CD14-positive monocyte (primary cell): ENCODE data around the gene KAZN. TPM values are rescaled to one million over a fixed set of nuclear protein-coding genes. Genes with fewer than 3 reads are reported as not detected.

ENCODE experiments used
- DNase-seq, 3 donors: peaks; one replicate each; pipeline ENCODE4 v3.0.0-alpha.2; 2011 to 2022
- H2AFZ ChIP-seq: 2 replicates; pipeline ENCODE4 v1.6.0; 2012; ENCODE audit warnings: mild to moderate bottlenecking, low read depth, low read length, inconsistent platforms; ENCODE audit not compliant: insufficient read depth, poor library complexity, severe bottlenecking
- H3K27ac ChIP-seq, 2 donors: 1 replicate in 1 of 2; 2 replicates in 1 of 2; pipeline ENCODE4 v1.5.1; 2012 to 2013; ENCODE audit warnings: low read length in 2 of 2, control low read depth in 1 of 2, inconsistent platforms in 1 of 2, low read depth in 1 of 2, mild to moderate bottlenecking in 1 of 2
- H3K27me3 ChIP-seq, 2 donors: one replicate each; pipeline versions ENCODE4 v1.6.0 to v1.6.1; 2011 to 2013; ENCODE audit warnings: low read length in 2 of 2; ENCODE audit not compliant: control insufficient read depth in 2 of 2, insufficient read depth in 2 of 2
- H3K36me3 ChIP-seq, 2 donors: replicated peaks in 1 of 2; 1 replicate in 1 of 2; 2 replicates in 1 of 2; pipeline versions ENCODE4 v1.5.1 to v1.6.1; 2012 to 2013; ENCODE audit warnings: low read length in 2 of 2, control low read depth in 1 of 2, inconsistent platforms in 1 of 2, mild to moderate bottlenecking in 1 of 2; ENCODE audit not compliant: insufficient read depth in 2 of 2, control insufficient read depth in 1 of 2
- H3K4me1 ChIP-seq, 2 donors: 1 replicate in 1 of 2; 2 replicates in 1 of 2; pipeline versions ENCODE4 v1.5.1 to v1.6.1; 2012 to 2013; ENCODE audit warnings: low read length in 2 of 2, control low read depth in 1 of 2, inconsistent platforms in 1 of 2, mild to moderate bottlenecking in 1 of 2, moderate library complexity in 1 of 2; ENCODE audit not compliant: insufficient read depth in 2 of 2, control insufficient read depth in 1 of 2
- H3K4me2 ChIP-seq: replicated peaks from 2 replicates; pipeline ENCODE3; 2012; ENCODE audit warnings: low read length, moderate library complexity, mild to moderate bottlenecking; ENCODE audit not compliant: poor library complexity, severe bottlenecking; ENCODE audit errors: extremely low read depth
- H3K4me3 ChIP-seq, 3 experiments: fragments of 200-600 bp in 1 of 3; sonication (generic) in 1 of 3; replicated peaks in 1 of 3; 1 replicate in 2 of 3; 2 replicates in 1 of 3; pipeline ENCODE4 v1.5.1; 2011 to 2013; ENCODE audit warnings: low read length in 3 of 3, mild to moderate bottlenecking in 3 of 3, control low read depth in 2 of 3, low read depth in 2 of 3, inconsistent platforms in 1 of 3, moderate library complexity in 1 of 3
- H3K79me2 ChIP-seq: 2 replicates; pipeline ENCODE4 v1.6.0; 2012; ENCODE audit warnings: mild to moderate bottlenecking, control low read depth, inconsistent platforms, low read length, moderate library complexity; ENCODE audit not compliant: insufficient read depth
- H3K9ac ChIP-seq: 2 replicates; pipeline ENCODE4 v1.6.0; 2017; ENCODE audit warnings: low read length, mild to moderate bottlenecking; ENCODE audit not compliant: insufficient read depth, poor library complexity, severe bottlenecking
- H3K9me3 ChIP-seq, 2 donors: replicated peaks in 1 of 2; 1 replicate in 1 of 2; 2 replicates in 1 of 2; pipeline versions ENCODE4 v1.5.1 to v1.6.1; 2012 to 2013; ENCODE audit warnings: low read length in 2 of 2, control low read depth in 1 of 2; ENCODE audit not compliant: control insufficient read depth in 1 of 2, insufficient read depth in 1 of 2
- H4K20me1 ChIP-seq: 2 replicates; pipeline ENCODE4 v1.6.0; 2012; ENCODE audit warnings: mild to moderate bottlenecking, low read length, control low read depth, moderate library complexity; ENCODE audit not compliant: insufficient read depth
- H3K27ac Mint-ChIP-seq, 7 donors: one replicate each; pipeline ENCODE4 v1.8.0; 2020; ENCODE audit warnings: mild to moderate bottlenecking in 7 of 7, mixed read lengths in 7 of 7, moderate library complexity in 6 of 7, inconsistent platforms in 2 of 7
- H3K27me3 Mint-ChIP-seq, 3 donors: one replicate each; pipeline ENCODE4 v1.8.0; 2021 to 2022; ENCODE audit warnings: low read depth in 3 of 3, mild to moderate bottlenecking in 3 of 3, mixed read lengths in 3 of 3, moderate library complexity in 3 of 3, inconsistent platforms in 1 of 3
- H3K36me3 Mint-ChIP-seq, 2 donors: one replicate each; pipeline ENCODE4 v1.8.0; 2020; ENCODE audit warnings: mixed read lengths in 2 of 2, inconsistent platforms in 1 of 2, mild to moderate bottlenecking in 1 of 2
- H3K4me1 Mint-ChIP-seq: one replicate; pipeline ENCODE4 v1.8.0; 2020; ENCODE audit warnings: mild to moderate bottlenecking, mixed read lengths
- H3K4me3 Mint-ChIP-seq, 2 donors: one replicate each; pipeline ENCODE4 v1.8.0; 2020; ENCODE audit warnings: mild to moderate bottlenecking in 2 of 2, mixed read lengths in 2 of 2, moderate library complexity in 1 of 2
- H3K9me3 Mint-ChIP-seq, 7 donors: one replicate each; pipeline ENCODE4 v1.8.0; 2020 to 2022; ENCODE audit warnings: mixed read lengths in 7 of 7, mild to moderate bottlenecking in 6 of 7, moderate library complexity in 6 of 7, inconsistent platforms in 2 of 7
- WGBS: methylation state at CpG from one replicate; pipeline ENCODE4 v1.1.5; 2013; ENCODE audit warnings: missing lambda C conversion rate; ENCODE audit not compliant: insufficient coverage; 5-methylcytosine and 5-hydroxymethylcytosine counted together
- intact Hi-C, 2 donors: fragments of 100-400 bp; cut with micrococcal nuclease; formaldehyde crosslinking; loops; one replicate each; pipeline versions ENCODE4 v1.15.0 to v1.15.1; 2023
- polyA plus RNA-seq, 3 donors: library from polyadenylated mRNA; depleted of rRNA in 1 of 3; unstranded in 2 of 3; stranded (reverse) in 1 of 3; fragments of 300-500 nt in 2 of 3; fragments of >200 nt in 1 of 3; fragmentation: Illumina TruSeq in 2 of 3; gene quantifications; 1 replicate in 2 of 3; 2 replicates in 1 of 3; pipeline ENCODE4 v1.2.3, GENCODE V29; 2012 to 2021
- TF ChIP-seq, protein P1 (sequence below): fragments of 200-600 bp; IDR thresholded peaks from one replicate; pipeline ENCODE4 v1.8.0; 2022; ENCODE audit warnings: antibody characterized with exemption, mild to moderate bottlenecking

Gene KAZN
- polyA plus RNA-seq, 3 donors = not detected

DNA sequence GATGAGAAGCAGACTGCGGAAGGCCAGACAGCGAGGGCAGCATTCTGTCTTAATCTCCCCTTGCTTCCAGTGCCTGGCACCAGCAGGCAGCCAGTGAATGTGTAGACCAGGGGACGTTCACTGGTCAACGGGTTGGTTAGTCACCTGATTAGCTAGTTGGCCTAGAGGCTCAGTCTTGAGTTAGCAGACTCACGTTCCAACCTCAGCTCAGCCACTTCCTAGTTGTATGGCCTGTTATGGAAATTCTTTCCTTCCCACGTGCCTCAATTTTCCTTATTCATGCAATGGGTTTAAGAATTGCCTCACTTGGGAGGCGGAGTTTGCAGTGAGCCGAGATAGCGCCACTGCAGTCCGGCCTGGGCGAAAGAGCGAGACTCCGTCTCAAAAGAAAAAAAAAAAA, 305.4 kb downstream of the KAZN start:
- DNase-seq = no peak
- TF ChIP-seq, protein P1, sequence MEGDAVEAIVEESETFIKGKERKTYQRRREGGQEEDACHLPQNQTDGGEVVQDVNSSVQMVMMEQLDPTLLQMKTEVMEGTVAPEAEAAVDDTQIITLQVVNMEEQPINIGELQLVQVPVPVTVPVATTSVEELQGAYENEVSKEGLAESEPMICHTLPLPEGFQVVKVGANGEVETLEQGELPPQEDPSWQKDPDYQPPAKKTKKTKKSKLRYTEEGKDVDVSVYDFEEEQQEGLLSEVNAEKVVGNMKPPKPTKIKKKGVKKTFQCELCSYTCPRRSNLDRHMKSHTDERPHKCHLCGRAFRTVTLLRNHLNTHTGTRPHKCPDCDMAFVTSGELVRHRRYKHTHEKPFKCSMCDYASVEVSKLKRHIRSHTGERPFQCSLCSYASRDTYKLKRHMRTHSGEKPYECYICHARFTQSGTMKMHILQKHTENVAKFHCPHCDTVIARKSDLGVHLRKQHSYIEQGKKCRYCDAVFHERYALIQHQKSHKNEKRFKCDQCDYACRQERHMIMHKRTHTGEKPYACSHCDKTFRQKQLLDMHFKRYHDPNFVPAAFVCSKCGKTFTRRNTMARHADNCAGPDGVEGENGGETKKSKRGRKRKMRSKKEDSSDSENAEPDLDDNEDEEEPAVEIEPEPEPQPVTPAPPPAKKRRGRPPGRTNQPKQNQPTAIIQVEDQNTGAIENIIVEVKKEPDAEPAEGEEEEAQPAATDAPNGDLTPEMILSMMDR = no peak
- Mint-ChIP-seq H3K36me3 (no peaks in the 10 kb centered on the region), H3K27ac (peak overlapping the region in 1 of 7 donors; percentile 38), H3K9me3 (peaks cover 0 to 2% (median 0%) of the 10 kb centered on the region in 7 donors), H3K27me3 (peaks cover 4 to 10% (median 7%) of the 10 kb centered on the region in 3 donors), H3K4me3 (no peak overlapping the region), H3K4me1 (no peaks in the 10 kb centered on the region)
- Histone ChIP-seq H3K4me2 (no peak overlapping the region), H3K9ac (no peak overlapping the region), H2AFZ (no peak overlapping the region), H4K20me1 (no peaks in the 10 kb centered on the region), H3K36me3 (no peaks in the 10 kb centered on the region), H3K4me3 (no peak overlapping the region), H3K4me1 (no peaks in the 10 kb centered on the region), H3K27ac (no peak overlapping the region), H3K9me3 (no peaks in the 10 kb centered on the region), H3K27me3 (no peaks in the 10 kb centered on the region), H3K79me2 (no peaks in the 10 kb centered on the region)
- intact Hi-C loops = no loop called here
- WGBS = 93% methylated on average over 5 of the region's 13 CpGs

DNA sequence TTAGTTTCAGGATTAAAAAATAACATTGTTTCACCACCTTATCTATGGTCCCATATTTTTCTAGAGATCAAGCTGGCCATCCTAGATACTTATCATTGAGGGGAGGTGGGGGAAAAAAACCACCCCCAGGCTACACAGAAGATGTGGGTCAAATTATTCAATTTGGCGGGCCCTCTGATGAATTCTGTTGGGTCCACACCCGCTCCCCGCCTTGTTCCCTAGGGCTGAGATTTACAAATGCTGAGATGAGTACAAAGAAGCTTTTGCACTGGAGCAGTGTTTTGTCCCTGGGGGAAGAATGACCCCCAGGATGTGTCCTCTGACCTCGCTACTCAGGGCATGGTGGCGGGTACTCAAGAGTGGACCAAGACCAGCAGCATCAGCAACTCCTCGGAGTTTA, 308.2 kb downstream of the KAZN start:
- H3K27ac ChIP-seq = no peak overlapping the region
- H2AFZ ChIP-seq = no peak overlapping the region
- H3K4me2 ChIP-seq = no peak overlapping the region
- H3K4me1 ChIP-seq = no peaks in the 10 kb centered on the region
- peak overlapping the region in 1 of 7 donors; percentile 19 for H3K27ac Mint-ChIP-seq
- 92% methylated on average over 6 of the region's 6 CpGs for WGBS
- H3K36me3 Mint-ChIP-seq = no peaks in the 10 kb centered on the region
- no peaks in the 10 kb centered on the region for H3K79me2 ChIP-seq
- intact Hi-C loops = no loop called here
- H3K9me3 Mint-ChIP-seq = peaks cover 0 to 2% (median 0%) of the 10 kb centered on the region in 7 donors
- no peaks in the 10 kb centered on the region for H3K27me3 ChIP-seq
- no peak overlapping the region for H3K9ac ChIP-seq
- no peaks in the 10 kb centered on the region for H3K36me3 ChIP-seq
- H3K4me3 Mint-ChIP-seq = no peak overlapping the region
- no peak for DNase-seq
- peaks cover 3 to 6% (median 5%) of the 10 kb centered on the region in 3 donors for H3K27me3 Mint-ChIP-seq
- H3K4me3 ChIP-seq = no peak overlapping the region
- H3K9me3 ChIP-seq = no peaks in the 10 kb centered on the region
- TF ChIP-seq, protein P1 = no peak
- H4K20me1 ChIP-seq = no peaks in the 10 kb centered on the region
- no peaks in the 10 kb centered on the region for H3K4me1 Mint-ChIP-seq
